ENCODE data around the gene ACBD4. TPM values are rescaled to one million over a fixed set of nuclear protein-coding genes. Genes with fewer than 3 reads are reported as not detected.

The ACBD4 gene
- total and polyA plus RNA-seq, 2 of the 13 experiments (the other 11 are each of a cell fraction or from before 2014, with no cell fraction given) = 16.1 to 26.9 TPM

DNA sequence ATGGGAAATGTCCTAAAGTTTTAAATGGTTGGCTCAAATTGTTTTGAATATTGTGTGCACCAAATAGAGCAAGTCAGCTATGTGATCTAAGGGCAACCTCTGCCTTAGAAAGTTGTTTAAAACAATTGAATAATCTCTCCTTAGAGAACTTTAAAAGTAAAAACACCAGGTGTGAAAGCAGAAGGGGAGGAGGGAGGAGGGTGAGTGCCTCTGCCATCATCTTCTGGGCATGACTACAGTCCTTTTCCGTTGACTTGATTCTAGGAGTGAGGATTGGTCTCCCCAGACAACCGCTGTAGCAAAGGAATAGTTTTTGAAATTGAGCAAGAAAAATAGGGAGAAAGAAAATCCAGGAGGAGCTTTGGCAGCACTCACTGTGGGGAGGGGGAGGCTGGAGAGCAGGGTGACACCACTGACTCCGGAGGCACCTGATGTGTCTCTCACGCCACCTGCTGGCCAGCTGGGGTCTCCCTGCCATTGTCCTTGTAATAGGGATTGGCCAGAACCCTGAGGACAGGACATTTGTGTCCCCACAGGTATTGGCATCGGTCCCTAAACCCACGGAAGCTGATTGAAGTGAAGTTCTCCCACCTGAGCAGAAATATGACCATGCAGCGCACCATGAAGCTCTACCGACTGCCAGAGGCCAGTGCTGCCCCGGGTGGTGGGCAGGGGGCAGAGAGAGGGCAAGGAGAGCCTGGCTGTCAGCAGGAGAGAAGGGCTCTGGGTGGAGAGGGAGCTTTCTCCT, 36.4 kb upstream of the ACBD4 start (continued):
- TF ChIP-seq, protein P1, sequence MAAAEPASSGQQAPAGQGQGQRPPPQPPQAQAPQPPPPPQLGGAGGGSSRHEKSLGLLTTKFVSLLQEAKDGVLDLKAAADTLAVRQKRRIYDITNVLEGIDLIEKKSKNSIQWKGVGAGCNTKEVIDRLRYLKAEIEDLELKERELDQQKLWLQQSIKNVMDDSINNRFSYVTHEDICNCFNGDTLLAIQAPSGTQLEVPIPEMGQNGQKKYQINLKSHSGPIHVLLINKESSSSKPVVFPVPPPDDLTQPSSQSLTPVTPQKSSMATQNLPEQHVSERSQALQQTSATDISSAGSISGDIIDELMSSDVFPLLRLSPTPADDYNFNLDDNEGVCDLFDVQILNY (CRISPR knock-in tag; conservative IDR thresholded peaks at IDR 0.05) = no peak
- no peak for TF ChIP-seq PAF1 (CRISPR knock-in tag; IDR thresholded peaks at IDR 0.05)
- no peak for TF ChIP-seq ZBTB46 (CRISPR knock-in tag; IDR thresholded peaks at IDR 0.05; ENCODE audit: borderline replicate concordance)
- TF ChIP-seq ZNF563 (CRISPR knock-in tag; IDR thresholded peaks at IDR 0.05) = no peak
- no peak for TF ChIP-seq ZNF124 (CRISPR knock-in tag; IDR thresholded peaks at IDR 0.05)
- no peak for TF ChIP-seq ZEB1 (IDR thresholded peaks at IDR 0.05; ENCODE audit: insufficient replicate concordance, low read depth)
- TF ChIP-seq NAIF1 (CRISPR knock-in tag; IDR thresholded peaks at IDR 0.05; ENCODE audit: borderline replicate concordance) = no peak
- TF ChIP-seq ZNF746 (CRISPR knock-in tag; IDR thresholded peaks at IDR 0.05) = no peak
- peak; percentile 65; the same call in 1 of the 2 replicates for TF ChIP-seq IRF2 (CRISPR knock-in tag; IDR thresholded peaks at IDR 0.05)
- TF ChIP-seq SMC3 (IDR thresholded peaks at IDR 0.05; ENCODE audit: low read length) = peak; percentile 85
- no peak for TF ChIP-seq ZNF605 (CRISPR knock-in tag; IDR thresholded peaks at IDR 0.05)
- TF ChIP-seq ZNF350 (CRISPR knock-in tag; IDR thresholded peaks at IDR 0.05; ENCODE audit: borderline replicate concordance, low read depth) = no peak
- TF ChIP-seq ZNF441 (CRISPR knock-in tag; IDR thresholded peaks at IDR 0.05; ENCODE audit: borderline replicate concordance) = peak; percentile 52; the same call in 1 of the 2 replicates
- peak; percentile 42; the same call in 1 of the 2 replicates for TF ChIP-seq ZNF710 (CRISPR knock-in tag; IDR thresholded peaks at IDR 0.05; ENCODE audit: borderline replicate concordance)
- no peak for TF ChIP-seq ZNF781 (CRISPR knock-in tag; IDR thresholded peaks at IDR 0.05; ENCODE audit: borderline replicate concordance, not compliant biosample characterization)
- TF ChIP-seq CHD4 (IDR thresholded peaks at IDR 0.05; ENCODE audit: borderline replicate concordance, low read length) = no peak
- TF ChIP-seq, protein P2, sequence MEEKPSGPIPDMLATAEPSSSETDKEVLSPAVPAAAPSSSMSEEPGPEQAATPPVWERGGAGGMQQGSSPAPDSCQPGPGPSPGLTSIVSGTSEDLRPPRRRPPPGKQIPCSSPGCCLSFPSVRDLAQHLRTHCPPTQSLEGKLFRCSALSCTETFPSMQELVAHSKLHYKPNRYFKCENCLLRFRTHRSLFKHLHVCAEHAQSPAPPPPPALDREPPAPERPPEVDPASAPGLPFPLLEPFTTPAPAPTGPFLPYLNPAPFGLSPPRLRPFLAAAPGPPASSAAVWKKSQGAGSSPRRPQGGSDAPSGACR (CRISPR knock-in tag; IDR thresholded peaks at IDR 0.05) = no peak
- TF ChIP-seq ZNF607 (CRISPR knock-in tag; IDR thresholded peaks at IDR 0.05; ENCODE audit: borderline replicate concordance) = no peak
- TF ChIP-seq ZNF589 (CRISPR knock-in tag; conservative IDR thresholded peaks at IDR 0.05) = no peak
- TF ChIP-seq RBAK (CRISPR knock-in tag; IDR thresholded peaks at IDR 0.05) = no peak
- TF ChIP-seq MXI1 (IDR thresholded peaks at IDR 0.05; ENCODE audit: borderline replicate concordance, low read depth, low read length) = no peak; the same call in 2 of the 3 replicates
- no peak for TF ChIP-seq GLI4 (CRISPR knock-in tag; IDR thresholded peaks at IDR 0.05; ENCODE audit: borderline replicate concordance)
